ENCODE measurements around the gene GJB1.
A peak's percentile ranks its signal among the peaks of the same experiment; 100 is the strongest.
"Not testable (repeated sequence)": the region's sequence is repeated elsewhere in the genome, so short reads cannot be mapped to it uniquely, and the experiment has no call there.

GJB1 gene

DNA sequence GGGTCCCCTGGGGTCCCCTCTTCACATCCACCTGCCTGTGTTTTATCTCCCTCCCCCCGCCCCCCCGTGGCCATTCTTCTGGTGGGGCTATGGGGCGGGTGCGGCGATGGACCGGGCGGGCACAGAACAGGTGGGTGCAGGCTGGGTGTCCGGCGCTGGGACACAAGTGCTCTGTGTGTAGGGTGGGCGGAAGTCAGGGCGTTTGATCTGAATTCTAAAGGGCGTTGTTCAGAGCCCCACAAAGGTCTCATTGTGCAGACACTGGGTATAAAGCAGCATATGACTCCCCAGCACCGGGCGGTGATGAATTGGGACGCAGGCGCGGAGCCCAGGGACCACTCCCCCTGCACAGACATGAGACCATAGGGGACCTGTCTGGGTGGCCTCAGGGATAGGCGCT, at the start of gene GJB1:
TSS of gene GJB1 (plus strand) at position 296 of the 400 bp plus-strand sequence. CDS start 484 bp downstream, outside the sequence.
- DNase-seq (ENCODE audit: low read depth in 3 of 3) = no peak

- no peak for DNase-seq (ENCODE audit: low read depth in 3 of 3)
These were observed 49.6 kb upstream of the GJB1 start for GRCh38 chrX:71173440-71173839.

GRCh38 chrX:71174795-71175194, 48.2 kb upstream of the GJB1 start:
- DNase-seq (ENCODE audit: low read depth in 3 of 3) = no peak

DNA sequence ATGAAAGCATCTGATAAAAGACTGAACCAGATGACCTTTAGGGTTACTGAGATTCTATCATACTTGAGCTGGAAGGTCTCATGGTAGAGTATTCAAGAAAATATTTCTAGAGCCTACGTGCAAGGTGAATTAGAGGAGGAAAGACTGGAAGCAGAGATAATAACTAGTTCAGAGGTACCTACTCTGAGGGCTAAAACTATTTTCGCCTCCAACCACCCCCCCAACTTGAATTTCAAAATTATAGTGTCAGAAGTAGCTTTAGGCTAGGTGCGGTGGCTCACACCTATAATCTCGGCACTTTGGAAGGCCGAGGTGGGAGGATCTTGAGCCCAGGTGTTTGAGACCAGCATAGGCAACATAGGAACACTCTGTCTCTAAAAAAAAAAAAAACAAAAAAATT, 47.5 kb upstream of the GJB1 start:
- DNase-seq (ENCODE audit: low read depth in 3 of 3) = no peak

- no peak for DNase-seq (ENCODE audit: low read depth in 3 of 3)
These were observed 45.7 kb upstream of the GJB1 start for GRCh38 chrX:71177327-71177726.

GRCh38 chrX:71178908-71179307, 44.1 kb upstream of the GJB1 start:
- DNase-seq (ENCODE audit: low read depth in 3 of 3) = peak in 1 of 3 experiments; percentile 19

DNA sequence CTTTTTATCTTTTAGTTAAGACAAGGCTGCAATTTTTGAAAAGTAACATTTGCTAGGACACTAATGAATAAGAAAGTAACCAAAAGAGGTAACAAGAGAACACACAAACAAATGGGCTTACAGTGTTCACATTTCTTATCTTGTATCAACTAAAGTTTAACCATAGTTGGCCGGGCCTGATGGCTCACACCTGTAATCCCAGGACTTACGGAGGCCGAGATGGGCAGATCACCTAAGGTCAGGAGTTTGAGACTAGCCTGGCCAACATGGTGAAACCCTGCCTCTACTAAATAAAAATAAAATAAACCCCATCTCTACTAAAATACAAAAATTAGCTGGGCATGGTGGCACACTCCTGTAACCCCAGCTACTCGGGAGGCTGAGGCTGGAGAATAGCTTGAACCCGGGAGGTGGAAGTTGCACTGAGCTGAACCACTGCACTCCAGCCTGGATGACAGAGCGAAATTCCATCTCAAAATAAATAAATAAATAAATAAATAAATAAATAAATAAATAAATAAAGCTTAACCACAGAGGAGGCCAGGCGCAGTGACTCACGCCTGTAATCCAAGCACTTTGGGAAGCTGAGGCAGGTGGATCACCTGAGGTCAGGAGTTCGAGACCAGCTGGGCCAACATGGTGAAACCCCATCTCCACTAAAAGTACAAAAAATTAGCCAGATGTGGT, 42.3 kb upstream of the GJB1 start:
- DNase-seq (ENCODE audit: low read depth in 3 of 3) = not testable (repeated sequence)

DNA sequence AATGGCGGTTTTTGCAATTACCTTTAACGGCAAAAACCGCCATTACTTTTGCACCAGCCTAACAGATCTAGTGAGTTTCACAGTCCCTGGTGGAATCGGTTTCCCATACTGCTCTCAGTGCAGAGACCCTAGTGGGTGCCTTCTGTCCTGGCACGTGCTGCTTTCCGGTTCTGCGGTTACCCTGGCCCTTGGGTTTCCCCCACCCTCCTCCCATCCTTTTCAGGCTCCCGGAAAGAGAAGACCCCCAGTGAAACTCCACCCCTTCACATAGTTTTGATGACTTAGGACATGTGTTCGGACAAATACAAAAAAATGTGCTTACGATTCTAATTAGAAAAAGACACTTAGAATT, 41.5 kb upstream of the GJB1 start:
- peak in 2 of 3 experiments; percentile 10 for DNase-seq (ENCODE audit: low read depth in 3 of 3)

GRCh38 chrX:71181910-71182799, 40.9 kb upstream of the GJB1 start:
- DNase-seq (ENCODE audit: low read depth in 3 of 3) = peak; percentile 23 to 69 (median 66)

- no peak for DNase-seq (ENCODE audit: low read depth in 3 of 3)
These were observed 40.2 kb upstream of the GJB1 start for GRCh38 chrX:71182871-71183270.

GRCh38 chrX:71183341-71183740, 39.7 kb upstream of the GJB1 start:
- no peak for DNase-seq (ENCODE audit: low read depth in 3 of 3)

GRCh38 chrX:71184092-71184491, 38.9 kb upstream of the GJB1 start:
- no peak for DNase-seq (ENCODE audit: low read depth in 3 of 3)

GRCh38 chrX:71184803-71185495, 38.1 kb upstream of the GJB1 start:
- DNase-seq (ENCODE audit: low read depth in 3 of 3) = no peak

GRCh38 chrX:71191248-71191647, 31.8 kb upstream of the GJB1 start:
- no peak for DNase-seq (ENCODE audit: low read depth in 3 of 3)

DNA sequence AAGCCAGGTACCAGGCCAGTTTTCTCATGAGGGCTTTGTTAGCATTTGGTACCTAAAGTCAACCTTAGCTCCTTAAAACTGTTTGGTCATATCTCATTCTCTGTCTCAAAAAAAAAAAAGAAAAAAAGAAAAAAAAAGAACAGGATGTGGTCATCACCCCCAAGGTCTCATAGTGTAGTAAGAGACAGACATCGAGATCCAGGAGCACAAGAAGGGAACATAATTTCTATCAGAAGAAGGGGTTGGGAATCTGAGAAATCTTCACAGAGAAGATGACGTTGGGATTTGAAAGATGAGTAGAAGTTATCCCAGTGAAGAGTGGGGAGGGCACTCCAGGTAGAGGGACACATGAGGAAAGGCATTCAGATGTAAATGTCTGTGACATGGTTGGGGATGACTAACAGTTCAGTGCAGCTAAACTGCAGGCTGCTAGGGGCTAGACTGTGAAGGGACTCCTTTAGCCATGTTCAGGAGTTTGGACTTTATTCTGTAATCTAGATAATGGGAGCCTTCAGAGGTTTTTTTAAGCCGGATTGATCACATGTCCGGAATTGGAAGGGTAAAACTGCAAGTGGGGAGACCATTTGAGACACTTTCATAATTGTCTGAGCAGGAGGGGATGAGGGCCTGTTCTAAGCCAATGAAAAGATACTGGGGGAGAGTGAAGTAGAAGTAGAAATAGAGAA, 26.9 kb upstream of the GJB1 start:
- no peak for DNase-seq (ENCODE audit: low read depth in 3 of 3)

- DNase-seq (ENCODE audit: low read depth in 3 of 3) = no peak
These were observed 25.0 kb upstream of the GJB1 start for GRCh38 chrX:71198066-71198465.

DNA sequence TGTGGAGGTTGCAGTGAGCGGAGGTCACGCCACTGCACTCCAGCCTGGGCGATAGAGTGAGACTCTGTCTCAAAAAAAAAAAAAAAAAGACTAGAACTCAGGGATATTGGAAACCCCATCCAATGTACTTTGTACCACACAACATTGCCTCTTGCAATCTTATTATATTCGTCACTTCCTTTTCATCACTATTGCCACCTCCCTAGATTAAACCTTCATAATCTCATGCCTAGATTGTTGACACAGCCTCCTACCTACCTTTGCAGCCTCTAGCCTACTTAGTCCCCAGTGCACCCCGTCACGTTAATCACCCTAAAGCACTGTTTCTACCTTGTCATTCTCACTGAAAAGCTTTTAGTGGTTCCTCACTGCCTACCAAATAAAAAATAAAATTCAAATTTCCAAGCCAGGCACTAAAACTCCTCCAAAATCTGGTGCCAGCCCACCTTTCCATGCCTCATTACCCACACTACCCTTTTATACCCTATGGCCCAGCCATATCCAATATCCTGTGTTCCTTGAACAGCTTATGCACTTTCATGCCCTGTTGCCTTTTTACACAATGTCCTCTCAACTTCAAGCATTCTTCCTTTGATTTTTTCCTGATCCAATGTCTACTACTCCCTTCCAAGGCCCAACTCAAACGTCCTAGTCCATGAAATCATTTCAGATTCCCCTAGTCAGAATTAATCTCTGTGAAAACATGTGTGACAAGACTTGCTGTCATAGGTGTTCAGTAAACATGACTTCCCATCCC, 23.6 kb upstream of the GJB1 start:
- no peak for DNase-seq (ENCODE audit: low read depth in 3 of 3)

DNA sequence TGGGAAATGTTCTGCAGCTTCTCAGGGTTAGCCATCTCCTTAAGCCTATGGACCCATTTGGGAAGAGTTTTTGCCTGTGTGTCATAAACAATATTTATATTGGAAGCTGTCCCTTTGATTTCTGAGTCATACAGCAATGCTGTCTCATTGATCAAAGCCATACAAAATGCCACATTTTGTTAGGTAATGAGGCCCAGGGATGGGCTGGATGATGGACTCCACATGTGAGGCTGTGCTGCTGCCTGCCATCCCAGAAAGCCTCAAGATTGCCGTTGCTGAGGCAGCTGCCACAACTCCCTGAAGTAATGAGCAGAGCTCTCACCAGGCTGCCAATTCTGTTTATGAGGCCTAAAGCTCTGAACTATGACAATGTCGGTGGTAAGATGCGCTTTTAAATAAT, 12.2 kb upstream of the GJB1 start:
- no peak for DNase-seq (ENCODE audit: low read depth in 3 of 3)

- DNase-seq (ENCODE audit: low read depth in 3 of 3) = no peak
These were observed 10.5 kb upstream of the GJB1 start for GRCh38 chrX:71212536-71212935.

- no peak for DNase-seq (ENCODE audit: low read depth in 3 of 3)
These were observed 8.9 kb upstream of the GJB1 start for GRCh38 chrX:71214152-71214551.
